OCI-LY3 (cell line): ENCODE results near the gene ARHGAP18.
A peak's percentile ranks its signal among the peaks of the same experiment; 100 is the strongest.

Source experiments
- H2AFZ ChIP-seq: fragments of 200-600, 300-600 bp; shearing (Covaris generic); 2 replicates; pipeline ENCODE4 v1.6.0; 2014; ENCODE audit warnings: antibody characterized with exemption, low read depth, low read length
- H3K27ac ChIP-seq: fragments of 200-600, 300-600 bp; sonication (generic); 2 replicates; pipeline ENCODE4 v1.5.1; 2014; ENCODE audit warnings: mild to moderate bottlenecking, low read length, moderate library complexity, mixed read lengths
- H3K27me3 ChIP-seq: fragments of 200-600, 300-600 bp; sonication (generic); 2 replicates; pipeline ENCODE4 v1.6.1; 2014; ENCODE audit warnings: low read depth, low read length, mixed read lengths
- H3K36me3 ChIP-seq: fragments of 200-600, 300-600 bp; sonication (generic); replicated peaks from 2 replicates; pipeline ENCODE3; 2014; ENCODE audit warnings: low read depth, low read length, mixed read lengths
- H3K4me1 ChIP-seq: fragments of 300-600, 200-600 bp; sonication (generic); 2 replicates; pipeline ENCODE4 v1.6.1; 2014; ENCODE audit warnings: low read length, mixed read lengths
- H3K4me2 ChIP-seq: fragments of 200-600, 300-600 bp; sonication (generic); 2 replicates; pipeline ENCODE4 v1.6.1; 2014; ENCODE audit warnings: low read length, mixed read lengths
- H3K4me3 ChIP-seq: fragments of 300-600, 200-600 bp; sonication (generic); 2 replicates; pipeline ENCODE4 v1.5.1; 2014; ENCODE audit warnings: antibody characterized with exemption, mild to moderate bottlenecking, low read length, moderate library complexity
- H3K79me2 ChIP-seq: fragments of 300-600, 200-600 bp; shearing (Covaris generic); 2 replicates; pipeline ENCODE4 v1.6.1; 2014; ENCODE audit warnings: mild to moderate bottlenecking, low read length, mixed read lengths
- H3K9ac ChIP-seq: fragments of 300-600, 200-600 bp; shearing (Covaris generic); 2 replicates; pipeline ENCODE4 v1.6.0; 2014; ENCODE audit warnings: mild to moderate bottlenecking, low read length, moderate library complexity
- H3K9me3 ChIP-seq: fragments of 200-600, 300-600 bp; shearing (Covaris generic); 2 replicates; pipeline ENCODE4 v1.6.1; 2014; ENCODE audit warnings: low read length, mixed read lengths; ENCODE audit not compliant: insufficient read depth
- H4K20me1 ChIP-seq: fragments of 200-600, 300-600 bp; sonication (generic); 2 replicates; pipeline ENCODE4 v1.6.1; 2016; ENCODE audit warnings: low read length, mixed read lengths; ENCODE audit not compliant: insufficient read depth
- EZH2phosphoT487 ChIP-seq: fragments of 200-600 bp; shearing (Covaris generic); IDR thresholded peaks from 2 replicates; pipeline ENCODE4 v1.6.1; 2018; ENCODE audit warnings: antibody characterized with exemption, mixed run types, low read depth
- TF ChIP-seq, protein P1 (sequence below): fragments of 200-600, 300-600 bp; sonication (generic); IDR thresholded peaks from 2 replicates; pipeline ENCODE4 v1.5.1; 2014; ENCODE audit warnings: antibody characterized with exemption, low read length, low read depth

Gene ARHGAP18

DNA sequence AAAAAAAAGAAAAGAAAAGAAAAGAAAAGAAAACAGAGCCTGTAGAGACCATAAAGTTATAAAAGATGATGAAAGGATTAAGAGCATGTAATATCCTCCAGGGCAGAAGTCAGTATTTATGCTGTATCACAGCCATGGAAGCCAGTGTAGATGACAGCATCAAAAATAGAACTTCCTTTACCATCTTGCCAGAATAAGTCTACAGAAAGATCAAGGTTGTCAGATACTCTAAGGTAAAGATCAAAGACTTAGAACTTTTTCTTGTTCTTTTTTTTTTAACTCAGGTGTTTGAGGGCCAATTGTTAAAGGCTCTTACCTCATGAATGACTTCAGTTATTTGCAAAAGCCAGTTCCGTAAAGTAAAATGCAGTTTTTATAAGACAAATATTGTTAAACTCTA, 54.6 kb downstream of the ARHGAP18 start:
- peak overlapping the region; percentile 13; the same call in 1 of the 2 replicates for H3K27ac ChIP-seq
- no peaks in the 10 kb centered on the region for H4K20me1 ChIP-seq
- H3K27me3 ChIP-seq: no peaks in the 10 kb centered on the region
- H2AFZ ChIP-seq: no peak overlapping the region
- H3K9ac ChIP-seq: no peak overlapping the region
- 0 out of 2 replicates have a peak overlapping the region, but pooled peaks have one; percentile 20 for H3K4me2 ChIP-seq
- H3K4me3 ChIP-seq: no peak overlapping the region
- H3K36me3 ChIP-seq: no peaks in the 10 kb centered on the region
- peaks cover 3% of the 10 kb centered on the region; the same call in 1 of the 2 replicates for H3K79me2 ChIP-seq
- TF ChIP-seq, protein P1, sequence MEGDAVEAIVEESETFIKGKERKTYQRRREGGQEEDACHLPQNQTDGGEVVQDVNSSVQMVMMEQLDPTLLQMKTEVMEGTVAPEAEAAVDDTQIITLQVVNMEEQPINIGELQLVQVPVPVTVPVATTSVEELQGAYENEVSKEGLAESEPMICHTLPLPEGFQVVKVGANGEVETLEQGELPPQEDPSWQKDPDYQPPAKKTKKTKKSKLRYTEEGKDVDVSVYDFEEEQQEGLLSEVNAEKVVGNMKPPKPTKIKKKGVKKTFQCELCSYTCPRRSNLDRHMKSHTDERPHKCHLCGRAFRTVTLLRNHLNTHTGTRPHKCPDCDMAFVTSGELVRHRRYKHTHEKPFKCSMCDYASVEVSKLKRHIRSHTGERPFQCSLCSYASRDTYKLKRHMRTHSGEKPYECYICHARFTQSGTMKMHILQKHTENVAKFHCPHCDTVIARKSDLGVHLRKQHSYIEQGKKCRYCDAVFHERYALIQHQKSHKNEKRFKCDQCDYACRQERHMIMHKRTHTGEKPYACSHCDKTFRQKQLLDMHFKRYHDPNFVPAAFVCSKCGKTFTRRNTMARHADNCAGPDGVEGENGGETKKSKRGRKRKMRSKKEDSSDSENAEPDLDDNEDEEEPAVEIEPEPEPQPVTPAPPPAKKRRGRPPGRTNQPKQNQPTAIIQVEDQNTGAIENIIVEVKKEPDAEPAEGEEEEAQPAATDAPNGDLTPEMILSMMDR: no peak
- TF ChIP-seq EZH2phosphoT487: no peak
- no peaks in the 10 kb centered on the region for H3K9me3 ChIP-seq
- H3K4me1 ChIP-seq: peaks cover 85% of the 10 kb centered on the region

DNA sequence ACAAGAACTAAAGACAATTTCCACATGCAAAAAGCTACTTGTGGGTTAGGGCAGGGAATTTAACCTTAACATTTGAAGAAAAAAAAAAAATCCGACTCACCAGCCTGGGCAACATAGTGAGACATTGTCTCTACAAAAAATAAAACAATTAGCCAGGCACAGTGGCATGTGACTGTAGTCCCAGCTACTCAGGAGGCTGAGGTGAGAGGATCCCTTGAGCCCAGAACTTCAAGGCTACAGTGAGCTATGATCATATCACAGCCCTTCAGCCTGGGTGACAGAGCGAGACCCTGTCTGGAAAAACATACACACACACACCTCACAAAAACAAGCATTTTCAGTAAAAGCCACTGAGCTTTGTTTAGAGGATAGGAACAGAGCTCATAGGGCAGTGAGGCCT, 56.2 kb downstream of the ARHGAP18 start:
- no peak overlapping the region for H3K9ac ChIP-seq
- TF ChIP-seq, protein P1: no peak
- TF ChIP-seq EZH2phosphoT487: no peak
- peaks cover 7% of the 10 kb centered on the region for H3K79me2 ChIP-seq
- H3K4me3 ChIP-seq: no peak overlapping the region
- H3K9me3 ChIP-seq: no peaks in the 10 kb centered on the region
- no peaks in the 10 kb centered on the region for H3K27me3 ChIP-seq
- H3K4me2 ChIP-seq: no peak overlapping the region
- no peak overlapping the region for H3K27ac ChIP-seq
- H3K4me1 ChIP-seq: peaks cover 84% of the 10 kb centered on the region
- no peaks in the 10 kb centered on the region for H4K20me1 ChIP-seq
- no peak overlapping the region for H2AFZ ChIP-seq
- no peaks in the 10 kb centered on the region for H3K36me3 ChIP-seq

- no peaks in the 10 kb centered on the region for H3K27me3 ChIP-seq
- H4K20me1 ChIP-seq: no peaks in the 10 kb centered on the region
- H3K27ac ChIP-seq: no peak overlapping the region
- H3K4me3 ChIP-seq: no peak overlapping the region
- H3K4me1 ChIP-seq: peaks cover 84% of the 10 kb centered on the region
- TF ChIP-seq, protein P1: no peak
- no peak for TF ChIP-seq EZH2phosphoT487
- H3K4me2 ChIP-seq: peak overlapping the region; percentile 12; the same call in 1 of the 2 replicates
- H3K79me2 ChIP-seq: peaks cover 10% of the 10 kb centered on the region
- H2AFZ ChIP-seq: no peak overlapping the region
- no peak overlapping the region for H3K9ac ChIP-seq
- no peaks in the 10 kb centered on the region for H3K9me3 ChIP-seq
- H3K36me3 ChIP-seq: no peaks in the 10 kb centered on the region
Measured at GRCh38 chr6:129653229-129653628, 56.7 kb downstream of the ARHGAP18 start.

DNA sequence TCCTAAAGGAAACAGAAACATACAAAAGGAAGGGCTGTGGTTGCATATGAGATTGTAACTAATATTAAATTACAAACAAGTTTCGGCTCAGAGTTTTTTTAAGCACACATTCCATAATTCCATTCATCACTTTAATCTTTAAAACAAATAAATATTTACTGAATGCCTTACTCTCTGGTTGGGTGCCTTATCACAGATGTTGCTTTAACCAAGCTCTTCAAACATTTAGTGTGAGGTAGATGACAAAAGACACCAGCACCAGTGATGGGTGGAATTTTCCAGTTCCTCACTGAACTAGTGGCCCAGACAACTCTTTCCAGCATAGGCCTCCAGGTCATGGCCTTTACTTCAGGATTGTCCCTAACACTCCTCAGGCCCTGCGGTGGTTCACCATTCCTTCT, 58.7 kb downstream of the ARHGAP18 start:
- Histone ChIP-seq H2AFZ (no peak overlapping the region), H4K20me1 (no peaks in the 10 kb centered on the region), H3K27me3 (no peaks in the 10 kb centered on the region), H3K9me3 (no peaks in the 10 kb centered on the region), H3K36me3 (no peaks in the 10 kb centered on the region), H3K4me1 (peaks cover 86% of the 10 kb centered on the region), H3K79me2 (peaks cover 12% of the 10 kb centered on the region), H3K9ac (no peak overlapping the region), H3K27ac (no peak overlapping the region), H3K4me2 (no peak overlapping the region), H3K4me3 (no peak overlapping the region)
- TF ChIP-seq, protein P1: no peak
- TF ChIP-seq EZH2phosphoT487: no peak
